ENCODE data around the gene NHS.
A peak's percentile ranks its signal among the peaks of the same experiment; 100 is the strongest.
"Not testable (repeated sequence)": the region's sequence is repeated elsewhere in the genome, so short reads cannot be mapped to it uniquely, and the experiment has no call there.

NHS gene

GRCh38 chrX:17553961-17554482 is 179.0 kb downstream of the NHS start:
- DNase-seq = no peak

GRCh38 chrX:17554914-17555313 is 179.9 kb downstream of the NHS start:
- no peak for DNase-seq

GRCh38 chrX:17555846-17556245 is 180.8 kb downstream of the NHS start:
- no peak for DNase-seq

GRCh38 chrX:17559728-17560379 is 184.9 kb downstream of the NHS start:
- DNase-seq = no peak

GRCh38 chrX:17560385-17560784 is 185.4 kb downstream of the NHS start:
- no peak for DNase-seq

- DNase-seq = no peak
Measured at GRCh38 chrX:17563076-17563475, 188.1 kb downstream of the NHS start.

GRCh38 chrX:17563515-17563914 is 188.5 kb downstream of the NHS start:
- peak in 1 of 2 donors; percentile 8 for DNase-seq

GRCh38 chrX:17564689-17565409 is 189.8 kb downstream of the NHS start:
- no peak for DNase-seq

GRCh38 chrX:17566740-17567139 is 191.7 kb downstream of the NHS start:
- DNase-seq = no peak

- no peak for DNase-seq
Measured at GRCh38 chrX:17567187-17567586, 192.2 kb downstream of the NHS start.

GRCh38 chrX:17567821-17568220 is 192.8 kb downstream of the NHS start:
- no peak for DNase-seq

- DNase-seq = not testable (repeated sequence)
Measured at GRCh38 chrX:17568804-17569203, 193.8 kb downstream of the NHS start.

- DNase-seq = no peak
Measured at GRCh38 chrX:17579026-17579425, 204.0 kb downstream of the NHS start.

- DNase-seq = no peak
Measured at GRCh38 chrX:17580539-17581152, 205.6 kb downstream of the NHS start.

GRCh38 chrX:17581641-17582040 is 206.6 kb downstream of the NHS start:
- no peak for DNase-seq

GRCh38 chrX:17584248-17584681 is 209.3 kb downstream of the NHS start:
- DNase-seq = no peak

- DNase-seq = no peak
Measured at GRCh38 chrX:17585006-17585405, 210.0 kb downstream of the NHS start.

GRCh38 chrX:17587366-17587765 is 212.4 kb downstream of the NHS start:
- no peak for DNase-seq

GRCh38 chrX:17588303-17588702 is 213.3 kb downstream of the NHS start:
- no peak for DNase-seq

GRCh38 chrX:17590892-17591740 is 216.1 kb downstream of the NHS start:
- peak in 1 of 2 donors; percentile 4 for DNase-seq

GRCh38 chrX:17591741-17592110 is 216.7 kb downstream of the NHS start:
- DNase-seq = no peak

GRCh38 chrX:17592117-17592516 is 217.1 kb downstream of the NHS start:
- no peak for DNase-seq

GRCh38 chrX:17594693-17595092 is 219.7 kb downstream of the NHS start:
- no peak for DNase-seq

Data from activated CD4-positive, alpha-beta T cell treated with anti-CD3 and anti-CD28 coated beads for 4 hours (primary cell).